PFSK-1 (cell line): ENCODE data around the gene SCCPDH.

Experiments used
- FOXP2 ChIP-seq: optimal IDR thresholded peaks from 2 replicates; pipeline ENCODE3; 2011; ENCODE audit warnings: borderline replicate concordance, control low read depth, inconsistent platforms; ENCODE audit not compliant: insufficient read depth; ENCODE audit errors: extremely low read length, extremely low read depth
- POLR2AphosphoS5 ChIP-seq: IDR thresholded peaks from 2 replicates; pipeline ENCODE4 v1.6.1; 2012; ENCODE audit warnings: low read depth, mild to moderate bottlenecking, control low read depth, low read length, moderate library complexity
- REST ChIP-seq, 2 experiments: IDR thresholded peaks; 2 replicates each; pipeline versions ENCODE4 v1.6.1 to v1.8.0; 2011 to 2012; ENCODE audit warnings: low read depth in 2 of 2, low read length in 2 of 2, control low read depth in 1 of 2, inconsistent platforms in 1 of 2, mild to moderate bottlenecking in 1 of 2, moderate library complexity in 1 of 2; ENCODE audit not compliant: insufficient read depth in 1 of 2
- SIN3A ChIP-seq: IDR thresholded peaks from 2 replicates; pipeline ENCODE4 v1.6.1; 2012; ENCODE audit warnings: mild to moderate bottlenecking, low read length, moderate library complexity, borderline replicate concordance; ENCODE audit not compliant: insufficient read depth
- TAF1 ChIP-seq: IDR thresholded peaks from 2 replicates; pipeline ENCODE4 v1.6.1; 2012; ENCODE audit warnings: low read length, control low read depth, borderline replicate concordance; ENCODE audit not compliant: insufficient read depth

Gene SCCPDH

GRCh38 chr1:246794048-246794827 is 70.0 kb downstream of the SCCPDH start:
- no peak for TF ChIP-seq POLR2AphosphoS5

GRCh38 chr1:246794828-246795671 is 70.8 kb downstream of the SCCPDH start:
- TF ChIP-seq FOXP2, result no peak

- TF ChIP-seq SIN3A (no peak), REST (IDR thresholded peaks at IDR 0.05; ENCODE audit: insufficient read depth in 1 of 2, low read depth in 2 of 2, low read length in 2 of 2) (no peak), TAF1 (no peak), FOXP2 (no peak), POLR2AphosphoS5 (no peak)
Observed at GRCh38 chr1:246795906-246796694, 71.9 kb downstream of the SCCPDH start.

GRCh38 chr1:246797157-246797556 is 72.9 kb downstream of the SCCPDH start:
- TF ChIP-seq POLR2AphosphoS5, result no peak
- no peak for TF ChIP-seq SIN3A
- TF ChIP-seq TAF1, result no peak
- TF ChIP-seq FOXP2, result no peak
- no peak for TF ChIP-seq REST (IDR thresholded peaks at IDR 0.05; ENCODE audit: insufficient read depth in 1 of 2, low read depth in 2 of 2, low read length in 2 of 2)

- TF ChIP-seq TAF1 (no peak), POLR2AphosphoS5 (no peak), REST (IDR thresholded peaks at IDR 0.05; ENCODE audit: insufficient read depth in 1 of 2, low read depth in 2 of 2, low read length in 2 of 2) (no peak), SIN3A (no peak), FOXP2 (no peak)
Observed at GRCh38 chr1:246797597-246797996, 73.4 kb downstream of the SCCPDH start.
